Stimulated activated naive CD8-positive, alpha-beta T cell treated with anti-CD3 and anti-CD28 coated beads, Interleukin-15, amount 100 ng/mL, for 72 hours (primary cell): ENCODE data around the gene PDZRN4.

Source experiments
- ATAC-seq: fragments of 150-1000 bp; cut with Tn5 transposase; 2 replicates; pipeline ENCODE4 v1.10.0; 2021; ENCODE audit warnings: mild to moderate bottlenecking, moderate library complexity
- DNase-seq, 2 donors: peaks; one replicate each; pipeline ENCODE4 v3.0.0; 2021 to 2022
- H3K27ac Mint-ChIP-seq, 2 donors: one replicate each; pipeline ENCODE4 v1.8.0; 2022; ENCODE audit warnings: mild to moderate bottlenecking in 2 of 2, mixed read lengths in 2 of 2, moderate library complexity in 2 of 2
- H3K27me3 Mint-ChIP-seq: one replicate; pipeline ENCODE4 v1.8.0; 2022; ENCODE audit warnings: mixed read lengths
- H3K4me1 Mint-ChIP-seq: one replicate; pipeline ENCODE4 v1.8.0; 2022; ENCODE audit warnings: mild to moderate bottlenecking, mixed read lengths
- H3K4me3 Mint-ChIP-seq, 2 donors: one replicate each; pipeline ENCODE4 v1.8.0; 2022; ENCODE audit warnings: mild to moderate bottlenecking in 2 of 2, mixed read lengths in 2 of 2, moderate library complexity in 1 of 2
- H3K9me3 Mint-ChIP-seq, 2 donors: one replicate each; pipeline ENCODE4 v1.8.0; 2022; ENCODE audit warnings: mixed read lengths in 2 of 2

Gene PDZRN4

GRCh38 chr12:41202051-41202450 is 13.9 kb downstream of the PDZRN4 start:
- DNase-seq: no peak
- ATAC-seq: no peak

GRCh38 chr12:41205070-41205709 is 17.1 kb downstream of the PDZRN4 start:
- DNase-seq: no peak
- Mint-ChIP-seq H3K27me3 (peaks cover 20% of the 10 kb centered on the region), H3K27ac (no peak overlapping the region), H3K4me1 (peaks cover 6% of the 10 kb centered on the region), H3K4me3 (no peak overlapping the region), H3K9me3 (peaks cover 0 to 21% of the 10 kb centered on the region in 2 donors)
- no peak for ATAC-seq

More at GRCh38 chr12:41202051-41202450, 13.9 kb downstream of the PDZRN4 start:
- Mint-ChIP-seq H3K4me3 (no peak overlapping the region), H3K9me3 (peaks cover 0 to 21% of the 10 kb centered on the region in 2 donors), H3K4me1 (peaks cover 6% of the 10 kb centered on the region), H3K27me3 (peaks cover 20% of the 10 kb centered on the region), H3K27ac (no peak overlapping the region)

- ATAC-seq: no peak
- Mint-ChIP-seq H3K27ac (no peak overlapping the region), H3K27me3 (peaks cover 13% of the 10 kb centered on the region), H3K9me3 (peaks cover 0 to 15% of the 10 kb centered on the region in 2 donors), H3K4me3 (no peak overlapping the region), H3K4me1 (peaks cover 6% of the 10 kb centered on the region)
- DNase-seq: no peak
These were observed 18.2 kb downstream of the PDZRN4 start for GRCh38 chr12:41206298-41206697.

- no peak overlapping the region for H3K27ac Mint-ChIP-seq
- no peaks in the 10 kb centered on the region for H3K9me3 Mint-ChIP-seq
- H3K4me1 Mint-ChIP-seq: no peaks in the 10 kb centered on the region
- DNase-seq (no peak), ATAC-seq (no peak)
- no peaks in the 10 kb centered on the region for H3K27me3 Mint-ChIP-seq
- H3K4me3 Mint-ChIP-seq: no peak overlapping the region
These were observed 23.3 kb downstream of the PDZRN4 start for GRCh38 chr12:41211448-41211847.

GRCh38 chr12:41212625-41213024 is 24.5 kb downstream of the PDZRN4 start:
- no peak overlapping the region for H3K4me3 Mint-ChIP-seq
- H3K27ac Mint-ChIP-seq: no peak overlapping the region
- DNase-seq: no peak
- H3K27me3 Mint-ChIP-seq: peaks cover 5% of the 10 kb centered on the region
- no peaks in the 10 kb centered on the region for H3K9me3 Mint-ChIP-seq
- no peak for ATAC-seq
- no peaks in the 10 kb centered on the region for H3K4me1 Mint-ChIP-seq

GRCh38 chr12:41213107-41213506 is 25.0 kb downstream of the PDZRN4 start:
- H3K27ac Mint-ChIP-seq: no peak overlapping the region
- DNase-seq (no peak), ATAC-seq (no peak)
- H3K4me3 Mint-ChIP-seq: no peak overlapping the region
- H3K4me1 Mint-ChIP-seq: no peaks in the 10 kb centered on the region
- H3K27me3 Mint-ChIP-seq: peaks cover 5% of the 10 kb centered on the region
- no peaks in the 10 kb centered on the region for H3K9me3 Mint-ChIP-seq

- Mint-ChIP-seq H3K27me3 (peaks cover 5% of the 10 kb centered on the region), H3K4me3 (no peak overlapping the region), H3K27ac (no peak overlapping the region), H3K9me3 (no peaks in the 10 kb centered on the region), H3K4me1 (no peaks in the 10 kb centered on the region)
- no peak for DNase-seq
- ATAC-seq: no peak
These were observed 25.5 kb downstream of the PDZRN4 start for GRCh38 chr12:41213648-41214047.

- no peaks in the 10 kb centered on the region for H3K9me3 Mint-ChIP-seq
- no peak overlapping the region for H3K4me3 Mint-ChIP-seq
- no peak overlapping the region for H3K27ac Mint-ChIP-seq
- H3K27me3 Mint-ChIP-seq: peaks cover 5% of the 10 kb centered on the region
- no peaks in the 10 kb centered on the region for H3K4me1 Mint-ChIP-seq
- no peak for DNase-seq
- ATAC-seq: no peak
These were observed 29.6 kb downstream of the PDZRN4 start for GRCh38 chr12:41217727-41218126.

GRCh38 chr12:41220931-41221330 is 32.8 kb downstream of the PDZRN4 start:
- H3K27me3 Mint-ChIP-seq: peaks cover 5% of the 10 kb centered on the region
- H3K4me3 Mint-ChIP-seq: no peak overlapping the region
- no peaks in the 10 kb centered on the region for H3K4me1 Mint-ChIP-seq

GRCh38 chr12:41221491-41221890 is 33.4 kb downstream of the PDZRN4 start:
- no peak for DNase-seq
- no peaks in the 10 kb centered on the region for H3K9me3 Mint-ChIP-seq
- H3K4me1 Mint-ChIP-seq: no peaks in the 10 kb centered on the region
- no peak for ATAC-seq
- H3K27me3 Mint-ChIP-seq: peaks cover 5% of the 10 kb centered on the region
- H3K27ac Mint-ChIP-seq: no peak overlapping the region
- no peak overlapping the region for H3K4me3 Mint-ChIP-seq

More at GRCh38 chr12:41220931-41221330, 32.8 kb downstream of the PDZRN4 start:
- Mint-ChIP-seq H3K9me3 (no peaks in the 10 kb centered on the region), H3K27ac (no peak overlapping the region)
- ATAC-seq: no peak
- DNase-seq: no peak

GRCh38 chr12:41223600-41223999 is 35.5 kb downstream of the PDZRN4 start:
- no peaks in the 10 kb centered on the region for H3K4me1 Mint-ChIP-seq
- no peak overlapping the region for H3K4me3 Mint-ChIP-seq
- H3K9me3 Mint-ChIP-seq: no peaks in the 10 kb centered on the region
- no peaks in the 10 kb centered on the region for H3K27me3 Mint-ChIP-seq
- no peak for ATAC-seq
- DNase-seq: no peak
- H3K27ac Mint-ChIP-seq: no peak overlapping the region

- H3K9me3 Mint-ChIP-seq: no peaks in the 10 kb centered on the region
- no peak overlapping the region for H3K4me3 Mint-ChIP-seq
- DNase-seq (no peak), ATAC-seq (no peak)
- no peaks in the 10 kb centered on the region for H3K4me1 Mint-ChIP-seq
- no peak overlapping the region for H3K27ac Mint-ChIP-seq
- no peaks in the 10 kb centered on the region for H3K27me3 Mint-ChIP-seq
These were observed 35.9 kb downstream of the PDZRN4 start for GRCh38 chr12:41224066-41224465.

GRCh38 chr12:41225179-41225578 is 37.1 kb downstream of the PDZRN4 start:
- DNase-seq: no peak
- Mint-ChIP-seq H3K4me3 (no peak overlapping the region), H3K4me1 (no peaks in the 10 kb centered on the region), H3K27ac (no peak overlapping the region), H3K9me3 (no peaks in the 10 kb centered on the region), H3K27me3 (no peaks in the 10 kb centered on the region)
- no peak for ATAC-seq

GRCh38 chr12:41228066-41228820 is 40.1 kb downstream of the PDZRN4 start:
- DNase-seq (no peak), ATAC-seq (no peak)
- no peak overlapping the region for H3K4me3 Mint-ChIP-seq
- no peak overlapping the region for H3K27ac Mint-ChIP-seq
- H3K9me3 Mint-ChIP-seq: no peaks in the 10 kb centered on the region
- H3K27me3 Mint-ChIP-seq: no peaks in the 10 kb centered on the region
- H3K4me1 Mint-ChIP-seq: no peaks in the 10 kb centered on the region

- Mint-ChIP-seq H3K4me3 (no peak overlapping the region), H3K9me3 (no peaks in the 10 kb centered on the region), H3K27ac (no peak overlapping the region), H3K4me1 (no peaks in the 10 kb centered on the region), H3K27me3 (no peaks in the 10 kb centered on the region)
- no peak for DNase-seq
- ATAC-seq: no peak
These were observed 42.6 kb downstream of the PDZRN4 start for GRCh38 chr12:41230756-41231155.

GRCh38 chr12:41234692-41235091 is 46.6 kb downstream of the PDZRN4 start:
- Mint-ChIP-seq H3K4me3 (no peak overlapping the region), H3K27me3 (no peaks in the 10 kb centered on the region), H3K27ac (no peak overlapping the region), H3K9me3 (no peaks in the 10 kb centered on the region), H3K4me1 (no peaks in the 10 kb centered on the region)
- DNase-seq (no peak), ATAC-seq (no peak)
